ENCODE measurements around the gene SUPT6H. TPM values are rescaled to one million over a fixed set of nuclear protein-coding genes. Genes with fewer than 3 reads are reported as not detected.

Gene SUPT6H
- total RNA-seq, 1 donor from 2014 or later = 63.5 TPM

DNA sequence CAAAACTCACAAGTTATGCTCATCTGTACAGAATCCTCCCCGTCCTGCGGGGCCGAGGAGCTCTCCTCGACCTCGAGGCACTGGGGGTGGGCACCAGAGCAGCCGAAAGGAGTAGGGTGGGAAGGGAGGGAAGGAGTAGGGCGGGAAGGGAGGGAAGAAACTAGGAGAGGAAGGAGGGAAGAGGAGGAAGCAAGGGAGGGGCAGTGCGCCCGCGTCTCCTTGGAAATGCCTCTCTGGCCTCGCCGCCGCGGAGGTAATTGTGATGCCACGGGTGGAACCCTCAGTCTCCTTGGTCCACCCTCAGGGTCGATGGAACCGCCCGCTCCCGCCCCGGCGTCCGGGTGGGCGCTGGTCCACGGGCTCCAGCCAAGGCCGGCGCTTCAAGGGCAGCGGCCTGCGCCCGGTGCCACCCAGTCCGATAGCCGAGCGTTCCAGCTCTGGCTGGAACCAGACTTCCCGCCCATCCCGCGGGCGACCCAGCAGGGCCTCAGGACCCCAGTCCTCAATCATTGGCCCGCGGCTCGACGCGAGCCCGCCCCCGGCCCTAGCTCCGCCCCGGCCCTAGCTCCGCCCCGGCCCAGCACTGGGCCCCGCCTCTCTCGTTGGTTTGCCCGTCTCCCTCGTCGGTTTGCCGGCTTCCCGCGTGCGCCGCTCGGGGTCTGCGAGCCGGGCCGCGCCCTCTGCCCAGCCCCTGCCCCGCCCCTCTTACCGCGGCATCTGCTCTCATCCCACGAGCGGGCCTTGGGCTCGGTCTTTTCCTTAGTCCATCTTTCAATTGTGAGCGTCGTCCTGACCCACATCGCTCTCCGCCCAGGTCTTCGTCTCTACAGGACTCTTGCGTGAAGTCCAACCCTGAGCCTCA is 49.1 kb downstream of the SUPT6H start:
- Mint-ChIP-seq H3K27me3 (ENCODE audit: low read depth) (no peaks in the 10 kb centered on the region), H3K36me3 (ENCODE audit: low read depth) (peaks cover 16% of the 10 kb centered on the region), H3K27ac (ENCODE audit: unreplicated experiment) (peak overlapping the region; percentile 99), H3K4me3 (ENCODE audit: unreplicated experiment) (peak overlapping the region; percentile 89), H3K9me3 (ENCODE audit: low read depth) (no peaks in the 10 kb centered on the region), H3K4me1 (ENCODE audit: low read depth) (peaks cover 38% of the 10 kb centered on the region)
- TF ChIP-seq, protein P1, sequence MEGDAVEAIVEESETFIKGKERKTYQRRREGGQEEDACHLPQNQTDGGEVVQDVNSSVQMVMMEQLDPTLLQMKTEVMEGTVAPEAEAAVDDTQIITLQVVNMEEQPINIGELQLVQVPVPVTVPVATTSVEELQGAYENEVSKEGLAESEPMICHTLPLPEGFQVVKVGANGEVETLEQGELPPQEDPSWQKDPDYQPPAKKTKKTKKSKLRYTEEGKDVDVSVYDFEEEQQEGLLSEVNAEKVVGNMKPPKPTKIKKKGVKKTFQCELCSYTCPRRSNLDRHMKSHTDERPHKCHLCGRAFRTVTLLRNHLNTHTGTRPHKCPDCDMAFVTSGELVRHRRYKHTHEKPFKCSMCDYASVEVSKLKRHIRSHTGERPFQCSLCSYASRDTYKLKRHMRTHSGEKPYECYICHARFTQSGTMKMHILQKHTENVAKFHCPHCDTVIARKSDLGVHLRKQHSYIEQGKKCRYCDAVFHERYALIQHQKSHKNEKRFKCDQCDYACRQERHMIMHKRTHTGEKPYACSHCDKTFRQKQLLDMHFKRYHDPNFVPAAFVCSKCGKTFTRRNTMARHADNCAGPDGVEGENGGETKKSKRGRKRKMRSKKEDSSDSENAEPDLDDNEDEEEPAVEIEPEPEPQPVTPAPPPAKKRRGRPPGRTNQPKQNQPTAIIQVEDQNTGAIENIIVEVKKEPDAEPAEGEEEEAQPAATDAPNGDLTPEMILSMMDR (IDR thresholded peaks at IDR 0.05) = no peak
- peak; percentile 96 for DNase-seq (ENCODE audit: low spot score)

DNA sequence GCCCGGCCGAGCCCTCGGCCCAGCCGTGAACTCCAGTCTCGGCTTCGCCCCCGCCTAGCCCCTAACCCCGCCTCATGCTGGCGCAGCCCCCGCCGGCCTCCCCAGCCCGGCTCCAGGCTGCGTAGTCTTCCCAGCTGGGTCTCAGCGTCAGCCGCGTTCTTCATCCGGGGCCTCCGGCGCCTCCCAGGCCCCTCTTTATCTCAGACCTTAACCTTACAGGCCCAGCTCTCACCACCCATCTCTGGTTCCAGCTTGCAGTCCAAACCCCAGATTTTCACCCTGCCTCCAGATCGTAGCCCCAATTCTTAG is 49.7 kb downstream of the SUPT6H start, which contains the start of gene PROCA1:
PROCA1 (minus strand) TSS at position 166 of the 309 bp plus-strand sequence. CDS start 228 bp downstream, outside the sequence.
- H3K4me1 Mint-ChIP-seq (ENCODE audit: low read depth) = peaks cover 43% of the 10 kb centered on the region
- no peaks in the 10 kb centered on the region for H3K27me3 Mint-ChIP-seq (ENCODE audit: low read depth)
- peak within 1 kb of the TSS; percentile 89 for H3K4me3 Mint-ChIP-seq (ENCODE audit: unreplicated experiment)
- peaks cover 16% of the 10 kb centered on the region for H3K36me3 Mint-ChIP-seq (ENCODE audit: low read depth)
- DNase-seq (ENCODE audit: low spot score) = no peak
- TF ChIP-seq, protein P1 (IDR thresholded peaks at IDR 0.05) = no peak
- H3K27ac Mint-ChIP-seq (ENCODE audit: unreplicated experiment) = peak within 1 kb of the TSS; percentile 99
- no peaks in the 10 kb centered on the region for H3K9me3 Mint-ChIP-seq (ENCODE audit: low read depth)

DNA sequence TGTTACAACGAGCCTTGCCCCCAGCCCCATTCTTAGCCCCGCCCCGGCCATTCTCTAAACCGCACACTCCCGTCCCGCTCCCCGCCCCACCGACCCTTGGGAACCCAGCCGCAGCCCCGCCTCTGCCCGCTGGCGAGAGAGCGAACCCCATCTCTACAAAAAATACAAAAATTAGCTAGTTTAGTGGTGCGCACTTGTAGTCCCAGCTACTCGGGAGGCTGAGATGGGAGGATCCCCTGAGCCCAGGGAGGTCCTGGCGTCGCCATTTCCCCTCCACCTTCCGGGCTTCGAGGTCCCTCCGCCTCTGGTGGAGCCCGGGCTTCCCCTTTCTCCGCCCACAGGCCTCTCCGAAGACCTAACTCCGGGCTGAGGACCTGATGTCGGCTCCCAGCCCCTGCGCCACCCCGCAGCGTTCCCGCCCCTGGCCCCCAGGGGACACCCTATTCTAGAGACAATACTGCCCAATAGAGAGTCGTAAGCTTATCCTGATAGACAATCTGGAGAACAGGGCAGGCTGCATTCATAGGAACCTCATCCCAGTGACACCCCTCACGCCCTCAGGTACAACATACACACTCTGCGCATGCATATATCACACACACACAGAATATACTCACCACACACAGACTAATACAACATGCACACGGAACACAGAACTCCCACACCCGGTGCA is 50.2 kb downstream of the SUPT6H start:
- Mint-ChIP-seq H3K4me1 (ENCODE audit: low read depth) (peaks cover 44% of the 10 kb centered on the region), H3K36me3 (ENCODE audit: low read depth) (peaks cover 16% of the 10 kb centered on the region), H3K27ac (ENCODE audit: unreplicated experiment) (peak overlapping the region; percentile 99), H3K27me3 (ENCODE audit: low read depth) (no peaks in the 10 kb centered on the region), H3K9me3 (ENCODE audit: low read depth) (no peaks in the 10 kb centered on the region), H3K4me3 (ENCODE audit: unreplicated experiment) (peak overlapping the region; percentile 89)
- DNase-seq (ENCODE audit: low spot score) = no peak
- TF ChIP-seq, protein P1 (IDR thresholded peaks at IDR 0.05) = no peak

DNA sequence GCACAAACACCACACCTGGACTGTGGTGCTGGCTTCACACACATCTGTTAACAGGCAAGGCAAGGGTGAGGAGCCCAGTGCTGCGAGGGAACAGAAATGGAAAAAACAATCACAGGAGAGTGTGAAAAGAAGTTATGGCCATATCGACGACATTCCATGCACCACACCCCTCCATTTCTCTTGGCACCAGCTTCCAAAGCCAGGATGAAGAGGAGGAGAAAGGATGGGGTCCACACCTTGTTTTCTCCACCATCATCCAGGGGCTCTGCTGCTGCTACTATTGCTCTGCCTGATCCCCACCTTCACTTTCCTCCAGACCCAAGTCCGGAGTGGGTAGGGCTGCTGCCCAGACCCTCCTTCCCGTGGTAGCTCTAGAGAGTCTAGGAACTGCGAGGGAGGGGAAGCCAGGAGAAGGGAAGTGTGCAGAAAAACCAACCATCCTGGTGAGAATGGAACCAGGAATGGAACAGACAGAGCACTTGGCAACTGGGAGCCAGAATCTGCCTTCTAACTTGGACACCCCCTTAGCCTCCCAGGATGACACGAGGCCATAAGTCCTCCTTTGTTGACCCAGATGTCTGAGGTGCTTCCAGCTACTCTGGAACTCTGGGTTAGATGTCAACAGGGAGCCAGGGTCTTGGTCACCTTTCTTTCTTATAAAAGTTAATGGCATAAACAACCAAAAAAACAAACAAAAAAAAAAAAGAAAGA is 50.9 kb downstream of the SUPT6H start:
- no peaks in the 10 kb centered on the region for H3K27me3 Mint-ChIP-seq (ENCODE audit: low read depth)
- peaks cover 44% of the 10 kb centered on the region for H3K4me1 Mint-ChIP-seq (ENCODE audit: low read depth)
- TF ChIP-seq, protein P1 (IDR thresholded peaks at IDR 0.05) = no peak
- H3K36me3 Mint-ChIP-seq (ENCODE audit: low read depth) = peaks cover 16% of the 10 kb centered on the region
- DNase-seq (ENCODE audit: low spot score) = no peak
- no peak overlapping the region for H3K4me3 Mint-ChIP-seq (ENCODE audit: unreplicated experiment)
- H3K27ac Mint-ChIP-seq (ENCODE audit: unreplicated experiment) = peak overlapping the region; percentile 72
- H3K9me3 Mint-ChIP-seq (ENCODE audit: low read depth) = no peaks in the 10 kb centered on the region

DNA sequence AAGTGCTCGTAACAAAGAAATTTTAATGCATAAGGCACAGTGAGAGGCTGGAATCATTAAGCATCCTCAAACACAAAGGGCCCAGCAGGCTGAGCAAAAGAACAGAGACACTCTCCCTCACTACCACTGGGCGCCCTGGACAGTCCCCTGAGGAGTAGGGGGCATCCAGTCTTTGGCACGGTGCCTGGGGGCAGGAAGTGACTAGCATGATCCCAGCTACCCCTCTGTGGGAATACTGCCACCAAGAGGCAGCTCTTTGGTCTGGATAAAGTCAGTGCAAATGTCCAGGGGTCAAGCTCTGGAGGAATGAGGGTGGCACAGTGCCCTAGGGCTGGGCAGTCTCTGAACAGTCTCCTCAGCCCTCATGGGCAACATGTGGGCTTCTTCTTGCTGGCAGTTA is 52.3 kb downstream of the SUPT6H start:
- Mint-ChIP-seq H3K27me3 (ENCODE audit: low read depth) (no peaks in the 10 kb centered on the region), H3K36me3 (ENCODE audit: low read depth) (peaks cover 16% of the 10 kb centered on the region), H3K4me3 (ENCODE audit: unreplicated experiment) (no peak overlapping the region), H3K4me1 (ENCODE audit: low read depth) (peaks cover 57% of the 10 kb centered on the region), H3K27ac (ENCODE audit: unreplicated experiment) (no peak overlapping the region), H3K9me3 (ENCODE audit: low read depth) (no peaks in the 10 kb centered on the region)
- TF ChIP-seq, protein P1 (IDR thresholded peaks at IDR 0.05) = peak; percentile 16
- no peak for DNase-seq (ENCODE audit: low spot score)

Measured in chondrocyte (in vitro differentiated cells).